H1 (cell line): ENCODE results near the gene RNF113B. TPM values are rescaled to one million over a fixed set of nuclear protein-coding genes. Genes with fewer than 3 reads are reported as not detected.

ENCODE experiments used
- CTCF ChIA-PET: fragments of 300-600 bp; sonication (Branson Sonifier 250); formaldehyde crosslinking; loops from one replicate; lab custom pipeline; 2021; ENCODE audit not compliant: partially characterized antibody; lab: Charles Lee
- POLR2A ChIA-PET: fragments of 300-600 bp; sonication (Branson Sonifier 250); formaldehyde crosslinking; loops from one replicate; lab custom pipeline; 2021; ENCODE audit warnings: inconsistent platforms; ENCODE audit not compliant: partially characterized antibody; lab: Charles Lee
- DNase-seq, 2 experiments: peaks; one replicate each; pipeline versions ENCODE4 v3.0.0 to v3.0.0-alpha.2; 2010 to 2022; ENCODE audit warnings: low spot score in 2 of 2, low read depth in 1 of 2, mixed read lengths in 1 of 2
- FAIRE-seq: peaks from 2 replicates; lab custom pipeline; 2011; peaks lifted over from hg19 to GRCh38; lab: Jason Lieb, UNC
- H2AFZ ChIP-seq: 2 replicates; pipeline ENCODE4 v1.8.1; 2012; ENCODE audit warnings: low read length, inconsistent platforms
- H2AK5ac ChIP-seq: 2 replicates; pipeline ENCODE4 v1.6.1; 2013; ENCODE audit warnings: low read depth, low read length
- H2BK120ac ChIP-seq: replicated peaks from 2 replicates; pipeline ENCODE3; 2013; ENCODE audit warnings: low read depth, low read length, inconsistent platforms
- H2BK12ac ChIP-seq: 2 replicates; pipeline ENCODE4 v1.6.1; 2013; ENCODE audit warnings: low read depth, low read length
- H2BK15ac ChIP-seq: 2 replicates; pipeline ENCODE4 v1.6.1; 2013; ENCODE audit warnings: low read length
- H2BK20ac ChIP-seq: 2 replicates; pipeline ENCODE4 v1.6.1; 2013; ENCODE audit warnings: low read length
- H2BK5ac ChIP-seq: 2 replicates; pipeline ENCODE4 v1.6.1; 2013; ENCODE audit warnings: low read depth, low read length
- H3K14ac ChIP-seq: 2 replicates; pipeline ENCODE4 v1.6.1; 2013; ENCODE audit warnings: inconsistent platforms; ENCODE audit not compliant: insufficient read length
- H3K18ac ChIP-seq: 2 replicates; pipeline ENCODE4 v1.6.1; 2013; ENCODE audit warnings: low read length; ENCODE audit errors: extremely low read depth
- H3K23ac ChIP-seq: 2 replicates; pipeline ENCODE4 v1.6.1; 2013; ENCODE audit warnings: inconsistent platforms; ENCODE audit not compliant: insufficient read length
- H3K23me2 ChIP-seq: 2 replicates; pipeline ENCODE4 v1.6.1; 2013; ENCODE audit warnings: low read depth, low read length
- H3K27ac ChIP-seq: 2 replicates; pipeline ENCODE4 v1.6.1; 2011; ENCODE audit warnings: low read depth, low read length, inconsistent platforms
- H3K27me3 ChIP-seq, 4 experiments: replicated peaks in 1 of 4; 1 replicate in 1 of 4; 2 replicates in 3 of 4; pipeline versions ENCODE4 v1.6.1 to v1.8.1; 2011 to 2013; ENCODE audit warnings: low read length in 3 of 4, mild to moderate bottlenecking in 3 of 4, inconsistent platforms in 2 of 4, mixed read lengths in 2 of 4, moderate library complexity in 1 of 4; ENCODE audit not compliant: control insufficient read depth in 3 of 4, insufficient read depth in 3 of 4; ENCODE audit errors: extremely low read depth in 1 of 4
- H3K36me3 ChIP-seq, 4 experiments: 2 replicates each; pipeline versions ENCODE4 v1.6.1 to v1.8.1; 2011 to 2013; ENCODE audit warnings: mild to moderate bottlenecking in 4 of 4, low read length in 3 of 4, moderate library complexity in 2 of 4, control low read depth in 1 of 4, inconsistent platforms in 1 of 4; ENCODE audit not compliant: insufficient read depth in 4 of 4, control insufficient read depth in 2 of 4
- H3K4ac ChIP-seq: replicated peaks from 2 replicates; pipeline ENCODE3; 2013; ENCODE audit warnings: low read length, low read depth, mixed read lengths, inconsistent platforms; ENCODE audit not compliant: insufficient read length
- H3K4me1 ChIP-seq, 4 experiments: replicated peaks in 1 of 4; 1 replicate in 1 of 4; 2 replicates in 3 of 4; pipeline versions ENCODE4 v1.6.1 to v1.8.1; 2011 to 2013; ENCODE audit warnings: low read length in 3 of 4, inconsistent platforms in 2 of 4, mixed read lengths in 1 of 4; ENCODE audit not compliant: insufficient read depth in 4 of 4, control insufficient read depth in 3 of 4
- H3K4me2 ChIP-seq, 2 experiments: 2 replicates each; pipeline versions ENCODE4 v1.6.1 to v1.8.1; 2011 to 2013; ENCODE audit warnings: low read depth in 2 of 2, low read length in 2 of 2, control low read depth in 1 of 2, inconsistent platforms in 1 of 2, mild to moderate bottlenecking in 1 of 2; ENCODE audit not compliant: insufficient read depth in 1 of 2
- H3K4me3 ChIP-seq, 4 experiments: fragments of 200-600, 300-600 bp in 1 of 4; sonication (generic), shearing (Covaris generic), sonication (Bioruptor Twin) in 1 of 4; 2 replicates each; pipeline versions ENCODE4 v1.5.1 to v1.8.1; 2011 to 2016; ENCODE audit warnings: low read length in 4 of 4, low read depth in 3 of 4, control low read depth in 2 of 4, inconsistent platforms in 2 of 4, mild to moderate bottlenecking in 2 of 4, mixed read lengths in 1 of 4, moderate library complexity in 1 of 4; ENCODE audit not compliant: insufficient read depth in 2 of 4; ENCODE audit errors: extremely low read depth in 1 of 4
- H3K56ac ChIP-seq: replicated peaks from 2 replicates; pipeline ENCODE3; 2013; ENCODE audit warnings: low read depth, mild to moderate bottlenecking, mixed read lengths, low read length, inconsistent platforms; ENCODE audit not compliant: insufficient read length
- H3K79me1 ChIP-seq: 2 replicates; pipeline ENCODE4 v1.6.1; 2013; ENCODE audit warnings: low read depth, low read length, control low read depth
- H3K79me2 ChIP-seq, 2 experiments: 2 replicates each; pipeline versions ENCODE4 v1.6.1 to v1.8.1; 2012 to 2013; ENCODE audit warnings: low read length in 2 of 2, mild to moderate bottlenecking in 2 of 2, inconsistent platforms in 1 of 2; ENCODE audit not compliant: insufficient read depth in 2 of 2, control insufficient read depth in 1 of 2
- H3K9ac ChIP-seq, 4 experiments: replicated peaks in 1 of 4; 1 replicate in 1 of 4; 2 replicates in 3 of 4; pipeline versions ENCODE4 v1.6.1 to v1.8.1; 2011 to 2013; ENCODE audit warnings: low read depth in 3 of 4, low read length in 3 of 4, control low read depth in 2 of 4, mild to moderate bottlenecking in 2 of 4, moderate library complexity in 2 of 4, inconsistent platforms in 1 of 4; ENCODE audit errors: extremely low read depth in 1 of 4
- H3K9me3 ChIP-seq, 2 experiments: 2 replicates each; pipeline versions ENCODE4 v1.6.1 to v1.8.1; 2012 to 2013; ENCODE audit warnings: mild to moderate bottlenecking in 2 of 2, moderate library complexity in 2 of 2, control low read depth in 1 of 2, inconsistent platforms in 1 of 2, low read depth in 1 of 2, low read length in 1 of 2, mixed read lengths in 1 of 2; ENCODE audit not compliant: insufficient read depth in 2 of 2
- H4K20me1 ChIP-seq, 2 experiments: replicated peaks in 1 of 2; 2 replicates each; pipeline versions ENCODE3 to v1.8.1; 2011 to 2013; ENCODE audit warnings: inconsistent platforms in 2 of 2, low read length in 2 of 2, mild to moderate bottlenecking in 1 of 2; ENCODE audit not compliant: insufficient read depth in 2 of 2, control insufficient read depth in 1 of 2
- H4K5ac ChIP-seq: 2 replicates; pipeline ENCODE4 v1.6.1; 2013; ENCODE audit warnings: low read length, low read depth, mixed read lengths, inconsistent platforms; ENCODE audit not compliant: insufficient read length
- H4K8ac ChIP-seq: 2 replicates; pipeline ENCODE4 v1.8.0; 2013; ENCODE audit warnings: mild to moderate bottlenecking, moderate library complexity, low read length, inconsistent platforms; ENCODE audit not compliant: insufficient read depth; ENCODE audit errors: extremely low read depth
- H4K91ac ChIP-seq: replicated peaks from 2 replicates; pipeline ENCODE3; 2013; ENCODE audit warnings: low read length, mixed read lengths, inconsistent platforms; ENCODE audit not compliant: insufficient read length
- ATF2 ChIP-seq: IDR thresholded peaks from 2 replicates; pipeline ENCODE4 v1.6.1; 2012; ENCODE audit warnings: low read length, inconsistent platforms
- ATF3 ChIP-seq: IDR thresholded peaks from 2 replicates; pipeline ENCODE4 v1.6.1; 2011; ENCODE audit warnings: low read depth, mild to moderate bottlenecking, low read length; ENCODE audit not compliant: insufficient read depth
- BACH1 ChIP-seq: IDR thresholded peaks from 2 replicates; pipeline ENCODE4 v1.6.1; 2012; ENCODE audit warnings: low read length, improper control_type of control experiment
- CHD1 ChIP-seq: IDR thresholded peaks from 2 replicates; pipeline ENCODE4 v1.6.1; 2012; ENCODE audit warnings: low read depth, low read length, improper control_type of control experiment
- E2F6 ChIP-seq: IDR thresholded peaks from 2 replicates; pipeline ENCODE4 v1.6.1; 2012; ENCODE audit warnings: inconsistent platforms
- EP300 ChIP-seq, 2 experiments: IDR thresholded peaks; 1 replicate in 1 of 2; 2 replicates in 1 of 2; pipeline ENCODE4 v1.6.1; 2011 to 2012; ENCODE audit warnings: low read depth in 2 of 2, low read length in 2 of 2, mild to moderate bottlenecking in 2 of 2, borderline replicate concordance in 1 of 2, inconsistent platforms in 1 of 2, moderate library complexity in 1 of 2
- SAP30 ChIP-seq: fragments of 300-600 bp; sonication (generic); IDR thresholded peaks from 2 replicates; pipeline ENCODE4 v1.7.1; 2012; ENCODE audit warnings: low read length, moderate library complexity, mild to moderate bottlenecking, inconsistent platforms; ENCODE audit not compliant: insufficient read depth, insufficient replicate concordance
- USF2 ChIP-seq: IDR thresholded peaks from 2 replicates; pipeline ENCODE4 v1.6.1; 2011; ENCODE audit warnings: low read length, improper control_type of control experiment
- WGBS, 2 experiments: shearing (Covaris generic) in 1 of 2; methylation state at CpG; one replicate each; pipeline versions ENCODE4 v1.1.6 to v1.1.7; 2013 to 2015; ENCODE audit warnings: low lambda C conversion rate in 2 of 2, mixed read lengths in 2 of 2, inconsistent platforms in 1 of 2, low coverage in 1 of 2, missing lambda C conversion rate in 1 of 2; ENCODE audit not compliant: insufficient replicate concordance in 2 of 2, insufficient coverage in 1 of 2, insufficient read length in 1 of 2; ENCODE audit errors: extremely low coverage in 1 of 2, missing lambda C conversion rate in 1 of 2; 5-methylcytosine and 5-hydroxymethylcytosine counted together
- polyA plus RNA-seq, 7 experiments: library from polyadenylated mRNA; depleted of rRNA in 3 of 7; stranded (reverse) in 5 of 7; unstranded in 2 of 7; fragments of >200 nt in 5 of 7; fragments of 200-250 nt in 2 of 7; gene quantifications; 1 replicate in 5 of 7; 2 replicates in 1 of 7; 4 replicates in 1 of 7; pipeline versions ENCODE4 v1.2.1 to v1.2.3, GENCODE V29; 2011 to 2013; ENCODE audit warnings: missing spikeins in 2 of 7, mixed read lengths in 2 of 7
- total RNA-seq: library from RNA; stranded (reverse); fragmentation: NEBNext Ultra II Directional; extraction: Animal tissue kit (Norgen Biotek cat#: 25700); gene quantifications from 2 replicates; pipeline ENCODE4 v1.2.1, GENCODE V29; 2021

The RNF113B gene
- total and polyA plus RNA-seq, 2 of the 8 experiments (the other 6 are each of a cell fraction or from before 2014, with no cell fraction given): not detected

- H3K9ac ChIP-seq: no peak overlapping the region
- no peak for DNase-seq
- H3K9me3 ChIP-seq: no peaks in the 10 kb centered on the region
- no peak overlapping the region for H3K27ac ChIP-seq
- no peak for FAIRE-seq
- H3K79me2 ChIP-seq: peaks cover 0 to 79% of the 10 kb centered on the region in 2 experiments; a peak in 3 of 4 replicates
- peaks cover 2 to 5% of the 10 kb centered on the region in 2 experiments for H4K20me1 ChIP-seq
- H2BK12ac ChIP-seq: no peak overlapping the region
- no peak overlapping the region for H3K56ac ChIP-seq
- POLR2A ChIA-PET: interaction anchor here (1.3 kb wide), 1 partner anchor 14 kb away, joined by 4 read pairs; no protein-coding TSS in a partner anchor
- H2BK120ac ChIP-seq: no peak overlapping the region
- H3K4me1 ChIP-seq: peaks cover 3 to 13% (median 12%) of the 10 kb centered on the region in 4 experiments; a peak in 6 of 7 replicates
- no peak overlapping the region for H4K8ac ChIP-seq
- H4K5ac ChIP-seq: no peak overlapping the region
- H3K4me2 ChIP-seq: no peak overlapping the region
- no peak overlapping the region for H2AK5ac ChIP-seq
- H2AFZ ChIP-seq: no peak overlapping the region
- H3K23ac ChIP-seq: no peak overlapping the region
- H2BK20ac ChIP-seq: no peak overlapping the region
- no peak overlapping the region for H3K4ac ChIP-seq
- no peaks in the 10 kb centered on the region; the same call in none of the 2 replicates for H3K79me1 ChIP-seq
- no peak overlapping the region for H3K18ac ChIP-seq
- H2BK15ac ChIP-seq: no peak overlapping the region
- H3K14ac ChIP-seq: no peak overlapping the region
- peaks cover 0 to under 1% (median 0%) of the 10 kb centered on the region in 4 experiments; a peak in 2 of 7 replicates for H3K27me3 ChIP-seq
- CTCF ChIA-PET: interaction anchor here (0.8 kb wide), 1 partner anchor 18 kb away, joined by 3 read pairs; no protein-coding TSS in a partner anchor
- no peaks in the 10 kb centered on the region for H3K36me3 ChIP-seq
- peaks cover 7% of the 10 kb centered on the region; the same call in 1 of the 2 replicates for H3K23me2 ChIP-seq
- no peak overlapping the region for H3K4me3 ChIP-seq
- no peak overlapping the region for H2BK5ac ChIP-seq
- WGBS, 2 experiments: 81% methylated on average over 5 of the region's 5 CpGs; no CpG with 5 or more reads in 1 of the 2 experiments
- no peak overlapping the region for H4K91ac ChIP-seq
- TF ChIP-seq ATF2 (no peak), USF2 (no peak), E2F6 (no peak), SAP30 (no peak), BACH1 (no peak), EP300 (IDR thresholded peaks at IDR 0.05; ENCODE audit: borderline replicate concordance in 1 of 2, low read depth in 2 of 2, low read length in 2 of 2) (no peak), CHD1 (no peak), ATF3 (no peak)
These were observed 29.5 kb downstream of the RNF113B start for GRCh38 chr13:98147521-98147920.
